K562 (cell line): ENCODE measurements around the gene SELENOF. TPM values are rescaled to one million over a fixed set of nuclear protein-coding genes. Genes with fewer than 3 reads are reported as not detected.

Experiments used
- ARNT ChIP-seq, 2 experiments: fragments of 450-650 bp; IDR thresholded peaks; 2 replicates each; pipeline ENCODE4 v1.6.1; 2016; ENCODE audit warnings: mild to moderate bottlenecking in 1 of 2
- CBFB ChIP-seq: sonication (generic); formaldehyde crosslinking; IDR thresholded peaks from 2 replicates; pipeline ENCODE4 v1.4.0; 2020; ENCODE audit warnings: mild to moderate bottlenecking, missing genetic modification reagents
- CBX1 ChIP-seq: sonication (generic); IDR thresholded peaks from 2 replicates; pipeline ENCODE4 v1.6.1; 2016; ENCODE audit warnings: antibody characterized with exemption, low read depth, mild to moderate bottlenecking
- CC2D1A ChIP-seq: fragments of 450-650 bp; IDR thresholded peaks from 2 replicates; pipeline ENCODE4 v1.6.1; 2017; ENCODE audit warnings: mild to moderate bottlenecking
- CLOCK ChIP-seq: fragments of 250-450 bp; sonication (Bioruptor Pico); IDR thresholded peaks from 2 replicates; pipeline ENCODE4 v1.4.0; 2020; ENCODE audit warnings: mild to moderate bottlenecking, moderate library complexity, borderline replicate concordance
- DDX20 ChIP-seq: fragments of 450-650 bp; IDR thresholded peaks from 2 replicates; pipeline ENCODE4 v1.6.1; 2016; ENCODE audit warnings: missing genetic modification characterization, low read depth, mild to moderate bottlenecking, missing compliant biosample characterization, moderate library complexity
- EP300 ChIP-seq: IDR thresholded peaks from 2 replicates; pipeline ENCODE4 v1.6.1; 2012; ENCODE audit warnings: low read length, improper control_type of control experiment
- FOXA3 ChIP-seq, 2 experiments: fragments of 450-650 bp in 1 of 2; sonication (generic) in 1 of 2; formaldehyde crosslinking; IDR thresholded peaks in 1 of 2; conservative IDR thresholded peaks in 1 of 2; 2 replicates each; pipeline versions ENCODE4 v1.4.0 to v1.8.0; 2020 to 2022; ENCODE audit warnings: mild to moderate bottlenecking in 2 of 2, missing genetic modification reagents in 1 of 2
- HNRNPLL ChIP-seq: fragments of 200-400 bp; formaldehyde crosslinking; IDR thresholded peaks from 2 replicates; pipeline ENCODE4 v1.6.1; 2017; ENCODE audit warnings: low read length, low read depth, mild to moderate bottlenecking; ENCODE audit not compliant: poor library complexity, severe bottlenecking
- KDM5B ChIP-seq: fragments of 200-600 bp; sonication (generic); IDR thresholded peaks from 2 replicates; pipeline ENCODE4 v1.6.1; 2012; ENCODE audit warnings: low read depth, mild to moderate bottlenecking, moderate library complexity, low read length, control low read depth, inconsistent platforms; ENCODE audit not compliant: insufficient replicate concordance
- KLF6 ChIP-seq: fragments of 250-450 bp; sonication (Bioruptor Pico); IDR thresholded peaks from 2 replicates; pipeline ENCODE4 v1.4.0; 2020; ENCODE audit warnings: mild to moderate bottlenecking, moderate library complexity, borderline replicate concordance
- MTA2 ChIP-seq: fragments of 450-650 bp; IDR thresholded peaks from 2 replicates; pipeline ENCODE4 v1.6.1; 2016; ENCODE audit warnings: low read depth
- PPARD ChIP-seq: fragments of 250-450 bp; sonication (Bioruptor Pico); IDR thresholded peaks from 2 replicates; pipeline ENCODE4 v1.8.0; 2022; ENCODE audit warnings: inconsistent platforms, mild to moderate bottlenecking, moderate library complexity
- RFX1 ChIP-seq: fragments of 450-650 bp; IDR thresholded peaks from 2 replicates; pipeline ENCODE4 v1.6.1; 2016; ENCODE audit warnings: mild to moderate bottlenecking, moderate library complexity
- RHOXF2B ChIP-seq: fragments of 250-450 bp; sonication (Bioruptor Pico); conservative IDR thresholded peaks from 2 replicates; pipeline ENCODE4 v1.5.1; 2021
- RNF219 ChIP-seq: fragments of 250-450 bp; sonication (Bioruptor Pico); IDR thresholded peaks from 2 replicates; pipeline ENCODE4 v1.5.0; 2022; ENCODE audit warnings: mild to moderate bottlenecking
- SMAD3 ChIP-seq: fragments of 450-650 bp; formaldehyde crosslinking; conservative IDR thresholded peaks from 2 replicates; pipeline ENCODE4 v1.4.0; 2020; ENCODE audit warnings: mild to moderate bottlenecking
- SNRNP70 ChIP-seq: fragments of 200-400 bp; formaldehyde crosslinking; optimal IDR thresholded peaks from 2 replicates; pipeline ENCODE3; 2017; ENCODE audit warnings: low read depth, low read length
- STAG1 ChIP-seq: sonication (generic); formaldehyde crosslinking; IDR thresholded peaks from 2 replicates; pipeline ENCODE4 v1.5.0; 2020; ENCODE audit warnings: missing genetic modification reagents, borderline replicate concordance
- TEAD1 ChIP-seq, 2 experiments: fragments of 450-650 bp in 1 of 2; sonication (generic) in 1 of 2; formaldehyde crosslinking; IDR thresholded peaks; 2 replicates each; pipeline versions ENCODE4 v1.4.0 to v1.8.0; 2020 to 2022; ENCODE audit warnings: mild to moderate bottlenecking in 2 of 2, missing genetic modification reagents in 1 of 2
- ZNF133 ChIP-seq: fragments of 250-450 bp; sonication (Bioruptor Pico); IDR thresholded peaks from 2 replicates; pipeline ENCODE4 v1.4.0; 2020; ENCODE audit warnings: mild to moderate bottlenecking
- ZNF280A ChIP-seq: fragments of 450-650 bp; IDR thresholded peaks from 2 replicates; pipeline ENCODE4 v1.6.1; 2018; ENCODE audit warnings: mild to moderate bottlenecking, low read depth; ENCODE audit not compliant: partially characterized antibody
- ZNF778 ChIP-seq: fragments of 450-650 bp; formaldehyde crosslinking; IDR thresholded peaks from 2 replicates; pipeline ENCODE4 v1.4.0; 2020; ENCODE audit warnings: mild to moderate bottlenecking, moderate library complexity
- polyA plus RNA-seq, 8 experiments: library from polyadenylated mRNA; depleted of rRNA in 4 of 8; stranded (reverse) in 5 of 8; unstranded in 3 of 8; fragments of >200 nt; fragmentation: Nextera tagmentation in 2 of 8; fragmentation: Illumina TruSeq in 1 of 8; extraction: Ambion mirVana in 2 of 8; extraction: Trizol in 1 of 8; gene quantifications; 2 replicates each; pipeline versions ENCODE4 v1.2.1 to v1.2.3, GENCODE V29; 2011 to 2014; ENCODE audit warnings: inconsistent platforms in 1 of 8, missing spikeins in 1 of 8
- total RNA-seq, 7 experiments: library from RNA; depleted of rRNA in 6 of 7; stranded (reverse); fragments of >200 nt in 6 of 7; fragmentation: Illumina TruSeq in 2 of 7; extraction: Trizol in 2 of 7; gene quantifications; 2 replicates each; pipeline versions ENCODE4 v1.2.1 to v1.2.3, GENCODE V29; 2011 to 2021; ENCODE audit warnings: low replicate concordance in 1 of 7

SELENOF gene
- total and polyA plus RNA-seq, 9 of the 15 experiments (the other 6 are each of a cell fraction or from before 2014, with no cell fraction given): 115 to 394 (median 215) TPM

- TF ChIP-seq ZNF280A (no peak), PPARD (CRISPR knock-in tag) (no peak), KDM5B (no peak), EP300 (no peak), STAG1 (no peak; the same call in 1 of the 2 replicates), RFX1 (peak; percentile 39; the same call in 1 of the 2 replicates), ZNF778 (CRISPR knock-in tag) (no peak), DDX20 (no peak), ZNF133 (no peak), SMAD3 (CRISPR knock-in tag) (no peak), FOXA3 (CRISPR knock-in tag; conservative IDR thresholded peaks at IDR 0.05 in 1 of 2, IDR thresholded peaks at IDR 0.05 in 1 of 2) (no peak), KLF6 (CRISPR knock-in tag) (no peak), CBX1 (no peak), TEAD1 (CRISPR knock-in tag; IDR thresholded peaks at IDR 0.05) (no peak), ARNT (IDR thresholded peaks at IDR 0.05) (no peak), RHOXF2B (no peak), RNF219 (CRISPR knock-in tag) (no peak), CBFB (CRISPR knock-in tag) (no peak), HNRNPLL (no peak), MTA2 (no peak), CC2D1A (0 out of 2 replicates have a peak, but pooled peaks have one; percentile 39), SNRNP70 (no peak), CLOCK (no peak)
Measured at GRCh38 chr1:86833461-86834215, 80.3 kb downstream of the SELENOF start (continued).
